Spleen (tissue), 11 donors: ENCODE data around the gene ATG10. TPM values are rescaled to one million over a fixed set of nuclear protein-coding genes. Genes with fewer than 3 reads are reported as not detected.

Experiments used
- DNase-seq: peaks from one replicate; pipeline ENCODE4 v3.0.0-alpha.2; 2020
- H3K27ac ChIP-seq, 8 donors: fragments of 200-600 bp; sonication (generic) in 7 of 8; 1 replicate in 4 of 8; 2 replicates in 4 of 8; pipeline versions ENCODE4 v1.5.0 to v1.8.0; 2016 to 2021; ENCODE audit warnings: inconsistent platforms in 4 of 8, mild to moderate bottlenecking in 4 of 8, moderate library complexity in 1 of 8
- H3K27me3 ChIP-seq, 7 donors: fragments of 200-600 bp; sonication (generic) in 6 of 7; replicated peaks in 1 of 7; 1 replicate in 4 of 7; 2 replicates in 3 of 7; pipeline versions ENCODE4 v1.5.0 to v1.8.0; 2016 to 2021; ENCODE audit warnings: inconsistent platforms in 3 of 7, mild to moderate bottlenecking in 1 of 7
- H3K36me3 ChIP-seq, 6 donors: fragments of 200-600 bp; sonication (generic) in 5 of 6; 1 replicate in 4 of 6; 2 replicates in 2 of 6; pipeline versions ENCODE4 v1.5.0 to v1.8.0; 2016 to 2021; ENCODE audit warnings: inconsistent platforms in 2 of 6
- H3K4me1 ChIP-seq, 6 donors: fragments of 200-600 bp; sonication (generic) in 5 of 6; 1 replicate in 3 of 6; 2 replicates in 3 of 6; pipeline versions ENCODE4 v1.5.0 to v1.8.0; 2016 to 2021; ENCODE audit warnings: inconsistent platforms in 3 of 6
- H3K4me3 ChIP-seq, 8 donors: fragments of 200-600 bp; sonication (generic) in 7 of 8; 1 replicate in 4 of 8; 2 replicates in 4 of 8; pipeline versions ENCODE4 v1.5.0 to v1.8.0; 2016 to 2021; ENCODE audit warnings: inconsistent platforms in 4 of 8, mild to moderate bottlenecking in 4 of 8, moderate library complexity in 2 of 8
- H3K9me3 ChIP-seq, 8 donors: fragments of 200-600 bp; sonication (generic) in 7 of 8; 1 replicate in 4 of 8; 2 replicates in 4 of 8; pipeline versions ENCODE4 v1.5.0 to v1.8.0; 2016 to 2021; ENCODE audit warnings: inconsistent platforms in 4 of 8
- POLR2A ChIP-seq, 3 donors: fragments of 450-650 bp; IDR thresholded peaks; one replicate each; pipeline ENCODE4 v1.5.1; 2017; ENCODE audit warnings: antibody characterized with exemption in 3 of 3, mild to moderate bottlenecking in 1 of 3
- POLR2AphosphoS5 ChIP-seq, 3 donors: sonication (generic); formaldehyde crosslinking; IDR thresholded peaks; one replicate each; pipeline ENCODE4 v1.5.1; 2017; ENCODE audit warnings: antibody characterized with exemption in 3 of 3
- WGBS, 5 donors: extraction: QIAGEN DNeasy Blood & Tissue Kit in 3 of 5; methylation state at CpG; one replicate each; pipeline versions ENCODE4 v1.1.5 to v1.1.7; 2013 to 2018; 5-methylcytosine and 5-hydroxymethylcytosine counted together
- intact Hi-C: fragments of 100-400 bp; cut with DNase I; formaldehyde crosslinking; loops from one replicate; pipeline ENCODE4 v1.15.0; 2023; ENCODE audit warnings: low total_unique reads
- polyA plus RNA-seq, 3 donors: library from polyadenylated mRNA; stranded (reverse); fragments of 200-250 nt; gene quantifications; one replicate each; pipeline ENCODE4 v1.2.1, GENCODE V29; 2013
- total RNA-seq, 7 donors: library from RNA; depleted of rRNA in 3 of 7; stranded (reverse); fragments of >200 nt in 3 of 7; fragmentation: NEBNext Ultra II Directional in 4 of 7; extraction: Animal tissue kit (Norgen Biotek cat#: 25700) in 4 of 7; gene quantifications; one replicate each; pipeline versions ENCODE4 v1.1.0 to v1.2.1, GENCODE V29; 2016 to 2021
- TF ChIP-seq, protein P1 (sequence below), 11 experiments: fragments of 200-600 bp in 7 of 11; fragments of 450-650 bp in 4 of 11; sonication (generic) in 4 of 11; IDR thresholded peaks in 8 of 11; conservative IDR thresholded peaks in 3 of 11; 1 replicate in 7 of 11; 2 replicates in 4 of 11; pipeline versions ENCODE4 v1.4.0 to v1.8.0; 2016 to 2021; ENCODE audit warnings: antibody characterized with exemption in 11 of 11, inconsistent platforms in 4 of 11, mild to moderate bottlenecking in 1 of 11
- donor health status: healthy with polysubstance abuse.
- donor health status: DM: no; HTN: no; CAD: no; lungs with moderate emphysema.
- donor health status: DM: no; HTN: no; CAD: no.
- donor health status: Bipolar disorder and iron deficiency.
- donor health status: healthy.
- donor health status: DM: no; HTN: no; CAD: no.
- donor health status: DM: yes; HTN: yes; CAD: no.

ATG10 gene
- total and polyA plus RNA-seq, 10 donors, result 1.7 to 9.1 (median 5.0) TPM

DNA sequence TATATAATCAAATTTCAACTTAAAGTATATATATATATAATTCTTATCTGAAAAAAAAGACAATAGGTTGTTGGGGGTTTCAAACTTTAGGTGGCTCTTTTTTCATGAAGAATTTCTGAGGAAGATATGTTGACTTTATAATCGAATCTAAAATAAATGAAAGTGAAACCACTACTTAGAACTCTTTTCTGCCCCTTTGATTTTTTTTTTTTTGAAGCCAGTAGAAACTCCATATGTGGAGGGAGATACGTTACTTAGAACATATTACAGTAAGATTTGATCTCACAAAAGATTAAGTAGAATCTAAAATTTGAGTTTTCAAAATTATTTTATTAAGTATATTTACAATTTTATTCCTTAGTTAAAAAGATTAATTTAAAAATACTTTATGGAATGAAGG, 96.9 kb downstream of the ATG10 start:
- H3K9me3 ChIP-seq, result peaks cover 0 to 4% (median 0%) of the 10 kb centered on the region in 8 donors
- H3K27me3 ChIP-seq, result no peaks in the 10 kb centered on the region
- peak overlapping the region in 2 of 8 donors; percentile 26 to 27 for H3K4me3 ChIP-seq
- intact Hi-C loops, result no loop called here
- H3K27ac ChIP-seq, result peak overlapping the region in 2 of 8 donors; percentile 14 to 24
- peaks cover 0 to 11% (median 0%) of the 10 kb centered on the region in 6 donors for H3K4me1 ChIP-seq
- H3K36me3 ChIP-seq, result no peaks in the 10 kb centered on the region
- WGBS, 5 donors, result 4 to 9% (median 6%) methylated on average over 2 of the region's 2 CpGs
- DNase-seq, result no peak
- TF ChIP-seq POLR2A (IDR thresholded peaks at IDR 0.05) (no peak), POLR2AphosphoS5 (IDR thresholded peaks at IDR 0.05) (no peak)
- TF ChIP-seq, protein P1, sequence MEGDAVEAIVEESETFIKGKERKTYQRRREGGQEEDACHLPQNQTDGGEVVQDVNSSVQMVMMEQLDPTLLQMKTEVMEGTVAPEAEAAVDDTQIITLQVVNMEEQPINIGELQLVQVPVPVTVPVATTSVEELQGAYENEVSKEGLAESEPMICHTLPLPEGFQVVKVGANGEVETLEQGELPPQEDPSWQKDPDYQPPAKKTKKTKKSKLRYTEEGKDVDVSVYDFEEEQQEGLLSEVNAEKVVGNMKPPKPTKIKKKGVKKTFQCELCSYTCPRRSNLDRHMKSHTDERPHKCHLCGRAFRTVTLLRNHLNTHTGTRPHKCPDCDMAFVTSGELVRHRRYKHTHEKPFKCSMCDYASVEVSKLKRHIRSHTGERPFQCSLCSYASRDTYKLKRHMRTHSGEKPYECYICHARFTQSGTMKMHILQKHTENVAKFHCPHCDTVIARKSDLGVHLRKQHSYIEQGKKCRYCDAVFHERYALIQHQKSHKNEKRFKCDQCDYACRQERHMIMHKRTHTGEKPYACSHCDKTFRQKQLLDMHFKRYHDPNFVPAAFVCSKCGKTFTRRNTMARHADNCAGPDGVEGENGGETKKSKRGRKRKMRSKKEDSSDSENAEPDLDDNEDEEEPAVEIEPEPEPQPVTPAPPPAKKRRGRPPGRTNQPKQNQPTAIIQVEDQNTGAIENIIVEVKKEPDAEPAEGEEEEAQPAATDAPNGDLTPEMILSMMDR (IDR thresholded peaks at IDR 0.05 in 8 of 11, conservative IDR thresholded peaks at IDR 0.05 in 3 of 11), result no peak

DNA sequence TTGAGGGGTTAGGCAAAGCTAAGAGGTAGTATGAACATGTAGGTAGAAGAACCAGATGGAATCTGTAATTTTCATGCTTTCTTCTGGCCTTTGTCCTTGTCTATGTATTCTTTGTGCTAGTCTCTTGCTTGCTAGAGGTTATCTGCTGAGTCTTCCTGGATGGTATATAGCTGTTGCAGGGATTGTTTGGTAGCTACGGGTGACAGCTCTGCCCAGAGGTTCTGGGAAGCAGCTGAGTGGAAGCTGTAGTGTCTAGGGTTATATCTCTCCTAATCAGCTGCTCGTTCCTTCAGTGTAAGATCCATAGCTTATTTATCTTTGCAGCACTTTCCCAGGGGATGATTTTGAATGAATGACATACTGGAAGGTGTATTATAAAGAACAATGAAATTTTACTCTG, 100.3 kb downstream of the ATG10 start:
- Histone ChIP-seq H3K36me3 (no peaks in the 10 kb centered on the region), H3K9me3 (peaks cover 0 to 4% (median 0%) of the 10 kb centered on the region in 8 donors), H3K4me3 (no peak overlapping the region), H3K27me3 (no peaks in the 10 kb centered on the region), H3K4me1 (peaks cover 0 to 11% (median 0%) of the 10 kb centered on the region in 6 donors), H3K27ac (no peak overlapping the region)
- WGBS, 5 donors, result 80 to 90% (median 84%) methylated on average over 2 of the region's 2 CpGs
- intact Hi-C loops, result no loop called here
- DNase-seq, result no peak
- TF ChIP-seq POLR2A (IDR thresholded peaks at IDR 0.05), result no peak
- TF ChIP-seq, protein P1 (IDR thresholded peaks at IDR 0.05 in 8 of 11, conservative IDR thresholded peaks at IDR 0.05 in 3 of 11), result no peak
- no peak for TF ChIP-seq POLR2AphosphoS5 (IDR thresholded peaks at IDR 0.05)

DNA sequence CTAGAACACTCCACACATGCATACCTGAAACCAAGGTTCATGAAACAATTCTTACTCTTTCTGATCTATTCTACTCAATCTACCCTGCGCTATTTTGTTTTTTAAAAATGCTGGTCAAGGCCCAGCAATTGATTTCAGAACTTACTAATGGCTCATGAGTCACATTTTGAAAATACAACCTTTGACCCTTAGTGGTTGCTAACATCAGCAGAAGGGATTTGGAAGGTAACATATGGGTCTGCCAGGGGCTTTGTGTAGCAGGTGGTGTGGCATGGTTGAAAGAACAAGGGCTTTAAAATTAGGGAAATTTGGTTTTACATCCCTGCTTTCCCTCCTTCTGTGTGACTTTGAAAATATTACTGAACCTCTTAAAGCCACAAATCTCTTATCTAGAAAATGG, 101.4 kb downstream of the ATG10 start:
- Histone ChIP-seq H3K27ac (no peak overlapping the region), H3K4me1 (peaks cover 0 to 11% (median 0%) of the 10 kb centered on the region in 6 donors), H3K4me3 (no peak overlapping the region), H3K36me3 (no peaks in the 10 kb centered on the region), H3K9me3 (no peaks in the 10 kb centered on the region), H3K27me3 (no peaks in the 10 kb centered on the region)
- TF ChIP-seq, protein P1 (IDR thresholded peaks at IDR 0.05 in 8 of 11, conservative IDR thresholded peaks at IDR 0.05 in 3 of 11), result no peak
- TF ChIP-seq POLR2A (IDR thresholded peaks at IDR 0.05), result no peak
- no peak for TF ChIP-seq POLR2AphosphoS5 (IDR thresholded peaks at IDR 0.05)
- intact Hi-C loops, result no loop called here
- no peak for DNase-seq
- WGBS, 5 donors, result 95 to 100% (median 98%) methylated on average over 1 of the region's 1 CpG

DNA sequence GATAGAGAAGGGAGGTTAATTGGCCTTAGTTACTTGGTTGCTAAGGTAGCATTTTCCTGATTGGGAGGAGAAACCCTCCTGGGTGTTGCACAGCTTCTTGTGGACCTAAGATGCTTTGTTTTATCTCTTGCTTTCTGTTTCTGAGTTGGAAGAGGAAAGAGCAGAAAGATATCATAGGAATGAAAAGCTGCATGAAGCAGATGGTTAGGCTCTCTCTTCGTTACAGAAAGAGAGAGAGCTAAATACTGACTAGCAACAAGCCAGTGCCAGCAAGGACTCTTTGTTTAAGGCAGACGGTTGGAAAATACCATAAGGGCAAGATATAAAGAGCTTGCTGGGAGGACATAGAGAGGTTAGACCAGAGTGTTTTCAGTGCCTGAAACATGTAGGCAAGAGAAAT, 103.1 kb downstream of the ATG10 start:
- Histone ChIP-seq H3K27me3 (no peaks in the 10 kb centered on the region), H3K4me1 (no peaks in the 10 kb centered on the region), H3K27ac (no peak overlapping the region), H3K4me3 (no peak overlapping the region), H3K9me3 (peaks cover 0 to 10% (median 0%) of the 10 kb centered on the region in 8 donors), H3K36me3 (no peaks in the 10 kb centered on the region)
- TF ChIP-seq, protein P1 (IDR thresholded peaks at IDR 0.05 in 8 of 11, conservative IDR thresholded peaks at IDR 0.05 in 3 of 11), result no peak
- no peak for TF ChIP-seq POLR2A (IDR thresholded peaks at IDR 0.05)
- no peak for TF ChIP-seq POLR2AphosphoS5 (IDR thresholded peaks at IDR 0.05)
- intact Hi-C loops, result no loop called here
- 68 to 88% (median 82%) methylated on average over 2 of the region's 2 CpGs for WGBS, 5 donors
- no peak for DNase-seq
